ENCODE data around the gene BMPR1B.

DNA sequence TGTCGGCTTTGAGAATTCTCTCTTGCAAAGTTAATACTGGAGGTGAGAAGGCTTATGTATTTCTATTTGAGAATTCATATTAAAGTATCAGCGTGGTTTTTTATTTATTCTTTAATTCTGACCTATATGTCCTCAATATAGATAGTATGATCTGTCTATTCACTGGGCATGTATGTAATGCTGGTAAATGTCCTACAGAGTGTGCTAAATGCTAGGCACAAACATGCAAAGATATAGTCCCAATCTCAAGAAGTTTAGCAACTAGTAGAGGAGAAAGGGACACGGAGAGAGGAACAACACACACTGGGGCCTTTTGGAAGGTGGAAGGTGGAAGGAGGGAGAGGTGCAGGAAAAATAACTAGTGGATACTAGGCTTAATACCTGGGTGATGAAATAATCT lies 11.0 kb upstream of the BMPR1B start:
- TF ChIP-seq CTCF (conservative IDR thresholded peaks at IDR 0.05 in 1 of 2, IDR thresholded peaks at IDR 0.05 in 1 of 2; ENCODE audit: extremely low read depth in 1 of 2, insufficient read depth in 1 of 2, low read depth in 1 of 2, low read length in 2 of 2) (peak; percentile 26 to 55), EZH2 (IDR thresholded peaks at IDR 0.05; ENCODE audit: borderline replicate concordance, low read length) (no peak)

Data from mammary epithelial cell (primary cell).